Calu3 (cell line): ENCODE results near the gene HS3ST3A1. TPM values are rescaled to one million over a fixed set of nuclear protein-coding genes. Genes with fewer than 3 reads are reported as not detected.
A peak's percentile ranks its signal among the peaks of the same experiment; 100 is the strongest.

Source experiments
- BruUV-seq: library from RNA; stranded (reverse); fragments of 400-500 nt; replicated peaks from 2 replicates; lab custom pipeline; 2021; lab: Mats Ljungman, UMichigan
- CTCF ChIA-PET: fragments of 300-600 bp; sonication (Branson Sonifier 250); formaldehyde crosslinking; loops from one replicate; lab custom pipeline; 2022; ENCODE audit warnings: antibody characterized with exemption; lab: Charles Lee
- DNase-seq: peaks from one replicate; pipeline ENCODE4 v3.0.0; 2022
- H3K27ac Mint-ChIP-seq: one replicate; pipeline ENCODE4 v1.8.0; 2022; ENCODE audit warnings: mixed read lengths; ENCODE audit not compliant: unreplicated experiment
- H3K27me3 Mint-ChIP-seq: one replicate; pipeline ENCODE4 v1.8.0; 2022; ENCODE audit warnings: mixed read lengths; ENCODE audit not compliant: unreplicated experiment
- H3K36me3 Mint-ChIP-seq: one replicate; pipeline ENCODE4 v1.8.0; 2022; ENCODE audit warnings: mild to moderate bottlenecking, moderate library complexity, mixed read lengths; ENCODE audit not compliant: insufficient read depth, unreplicated experiment
- H3K4me1 Mint-ChIP-seq: one replicate; pipeline ENCODE4 v1.8.0; 2022; ENCODE audit warnings: mild to moderate bottlenecking, low read depth, mixed read lengths; ENCODE audit not compliant: unreplicated experiment
- H3K4me3 Mint-ChIP-seq: one replicate; pipeline ENCODE4 v1.8.0; 2022; ENCODE audit warnings: mild to moderate bottlenecking, low read depth, moderate library complexity, mixed read lengths; ENCODE audit not compliant: unreplicated experiment
- H3K9me3 Mint-ChIP-seq: one replicate; pipeline ENCODE4 v1.8.0; 2022; ENCODE audit warnings: low read depth, mixed read lengths; ENCODE audit not compliant: unreplicated experiment
- CTCF ChIP-seq: fragments of 200-600 bp; IDR thresholded peaks from one replicate; pipeline ENCODE4 v1.8.0; 2022; ENCODE audit warnings: antibody characterized with exemption; ENCODE audit not compliant: unreplicated experiment
- intact Hi-C: fragments of 100-400 bp; cut with micrococcal nuclease; formaldehyde crosslinking; loops from one replicate; pipeline ENCODE4 v1.10.0; 2022; ENCODE audit not compliant: unreplicated experiment
- total RNA-seq: library from RNA; stranded (reverse); gene quantifications from 2 replicates; pipeline ENCODE4 v1.2.3, GENCODE V29; 2022

HS3ST3A1 gene
- total RNA-seq, 1 experiment from 2014 or later, result not detected

GRCh38 chr17:13599168-13599577, 2.6 kb downstream of the HS3ST3A1 start:
- H3K27ac Mint-ChIP-seq, result no peak overlapping the region
- no peak for TF ChIP-seq CTCF
- BruUV-seq, result no TSS peak
- peaks cover 5% of the 10 kb centered on the region for H3K36me3 Mint-ChIP-seq
- intact Hi-C loops, result loop anchor here (5.0 to 10.0 kb wide), 2 partner anchors 1186 to 1558 kb away; no protein-coding TSS in a partner anchor
- H3K4me1 Mint-ChIP-seq, result no peaks in the 10 kb centered on the region
- CTCF ChIA-PET, result no interaction called here
- H3K9me3 Mint-ChIP-seq, result peaks cover 2% of the 10 kb centered on the region
- no peak for DNase-seq
- peaks cover 16% of the 10 kb centered on the region for H3K27me3 Mint-ChIP-seq
- no peak overlapping the region for H3K4me3 Mint-ChIP-seq

GRCh38 chr17:13598353-13599167, 3.2 kb downstream of the HS3ST3A1 start:
- Mint-ChIP-seq H3K4me3 (no peak overlapping the region), H3K9me3 (peaks cover 2% of the 10 kb centered on the region), H3K4me1 (no peaks in the 10 kb centered on the region), H3K36me3 (peaks cover 5% of the 10 kb centered on the region), H3K27me3 (peaks cover 16% of the 10 kb centered on the region), H3K27ac (no peak overlapping the region)
- no peak for DNase-seq
- BruUV-seq, result no TSS peak
- TF ChIP-seq CTCF, result no peak
- intact Hi-C loops, result loop anchor here (1.0 to 10.0 kb wide), 3 partner anchors 704 to 1559 kb away; no protein-coding TSS in a partner anchor
- CTCF ChIA-PET, result interaction anchor here (1.0 kb wide), 1 partner anchor 703 kb away, joined by 7 read pairs; the partner anchor contains the start of gene HS3ST3B1

GRCh38 chr17:13597723-13598347, 3.9 kb downstream of the HS3ST3A1 start:
- BruUV-seq, result no TSS peak
- H3K27ac Mint-ChIP-seq, result no peak overlapping the region
- CTCF ChIA-PET, result interaction anchor here (1.0 kb wide), 1 partner anchor 704 kb away, joined by 7 read pairs; the partner anchor contains the start of gene HS3ST3B1

More at GRCh38 chr17:13597723-13598347, 3.9 kb downstream of the HS3ST3A1 start:
- Mint-ChIP-seq H3K36me3 (peaks cover 5% of the 10 kb centered on the region), H3K9me3 (peaks cover 2% of the 10 kb centered on the region), H3K4me1 (no peaks in the 10 kb centered on the region), H3K4me3 (no peak overlapping the region), H3K27me3 (peaks cover 12% of the 10 kb centered on the region)
- TF ChIP-seq CTCF, result peak; percentile 28
- DNase-seq, result peak; percentile 33
- intact Hi-C loops, result loop anchor here (1.0 to 10.0 kb wide), 4 partner anchors 704 to 1559 kb away; no protein-coding TSS in a partner anchor
